Measurements from ENCODE around the gene ZNF492. TPM values are rescaled to one million over a fixed set of nuclear protein-coding genes. Genes with fewer than 3 reads are reported as not detected.
"Not testable (repeated sequence)": the region's sequence is repeated elsewhere in the genome, so short reads cannot be mapped to it uniquely, and the experiment has no call there.

ZNF492 gene
- polyA plus RNA-seq, 1 of the 3 experiments (the other 2 are of a cell fraction), result 0.28 TPM

DNA sequence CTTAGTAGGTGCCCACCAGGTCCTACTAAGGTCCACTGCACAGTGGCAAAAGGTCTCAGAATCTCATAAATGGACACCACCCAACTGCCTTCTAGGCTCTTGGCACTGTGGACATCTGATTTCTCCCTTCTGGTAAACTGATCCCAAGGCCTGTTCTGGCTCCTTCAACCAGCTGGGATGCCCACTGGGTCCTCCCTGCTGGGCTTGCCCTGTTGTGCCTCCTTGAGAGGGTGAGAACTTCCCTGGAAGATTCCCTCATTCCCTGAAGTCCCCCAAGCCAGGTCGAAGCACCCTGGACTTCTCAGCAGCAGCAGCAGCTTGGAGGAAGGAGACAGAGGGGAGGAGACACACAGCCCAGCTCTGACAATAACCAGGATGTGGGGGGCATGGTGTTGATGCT is 6.6 kb upstream of the ZNF492 start:
- H3K27me3 ChIP-seq (ENCODE audit: insufficient read depth), result no peaks in the 10 kb centered on the region
- no peak overlapping the region for H2AFZ ChIP-seq (ENCODE audit: low read depth)
- ChIA-PET POLR2A (no interaction called here), CTCF (no interaction called here)
- H3K36me3 ChIP-seq (replicated peaks in 1 of 2; ENCODE audit: control insufficient read depth in 1 of 2, insufficient read depth in 2 of 2, low read length in 1 of 2), result no peaks in the 10 kb centered on the region
- no peaks in the 10 kb centered on the region for H3F3A ChIP-seq (replicated peaks; ENCODE audit: insufficient read depth)
- no peak for TF ChIP-seq MXI1 (IDR thresholded peaks at IDR 0.05; ENCODE audit: low read depth, low read length)
- no peak for TF ChIP-seq ELF1 (IDR thresholded peaks at IDR 0.05)
- TF ChIP-seq EP300 (IDR thresholded peaks at IDR 0.05; ENCODE audit: borderline replicate concordance in 1 of 2, low read depth in 1 of 2, low read length in 1 of 2), result no peak
- no peak for TF ChIP-seq GATA2 (CRISPR knock-in tag; IDR thresholded peaks at IDR 0.05)
- no peak for TF ChIP-seq NRF1 (IDR thresholded peaks at IDR 0.05; ENCODE audit: low read depth, low read length)
- no peak for TF ChIP-seq POLR2AphosphoS5 (IDR thresholded peaks at IDR 0.05; ENCODE audit: low read depth, low read length)
- no peak for TF ChIP-seq SMC3 (IDR thresholded peaks at IDR 0.05; ENCODE audit: low read depth, low read length)
- TF ChIP-seq RAD21 (IDR thresholded peaks at IDR 0.05; ENCODE audit: low read length), result no peak
- no peak for TF ChIP-seq MEF2A (IDR thresholded peaks at IDR 0.05; ENCODE audit: borderline replicate concordance, low read depth)
- no peak overlapping the region for H3K27ac ChIP-seq (ENCODE audit: low read depth in 2 of 2, low read length in 1 of 2)
- no peak for DNase-seq
- no peak overlapping the region for H3K4me2 ChIP-seq
- no peaks in the 10 kb centered on the region for H4K20me1 ChIP-seq (ENCODE audit: insufficient read depth)
- no peak overlapping the region for H3K9ac ChIP-seq
- H3K4me3 ChIP-seq (ENCODE audit: low read depth in 2 of 2, low read length in 1 of 2), result no peak overlapping the region
- no peaks in the 10 kb centered on the region for H3K9me2 ChIP-seq
- no peaks in the 10 kb centered on the region for H3K79me2 ChIP-seq (ENCODE audit: insufficient read depth)
- no peaks in the 10 kb centered on the region for H3K9me3 ChIP-seq
- WGBS (ENCODE audit: low lambda C conversion rate), result 0% methylated on average over 1 of the region's 1 CpG
- H3K4me1 ChIP-seq (ENCODE audit: control insufficient read depth in 1 of 2, insufficient read depth in 2 of 2, low read depth in 1 of 2, low read length in 1 of 2), result no peaks in the 10 kb centered on the region; a peak in 1 of 4 replicates

DNA sequence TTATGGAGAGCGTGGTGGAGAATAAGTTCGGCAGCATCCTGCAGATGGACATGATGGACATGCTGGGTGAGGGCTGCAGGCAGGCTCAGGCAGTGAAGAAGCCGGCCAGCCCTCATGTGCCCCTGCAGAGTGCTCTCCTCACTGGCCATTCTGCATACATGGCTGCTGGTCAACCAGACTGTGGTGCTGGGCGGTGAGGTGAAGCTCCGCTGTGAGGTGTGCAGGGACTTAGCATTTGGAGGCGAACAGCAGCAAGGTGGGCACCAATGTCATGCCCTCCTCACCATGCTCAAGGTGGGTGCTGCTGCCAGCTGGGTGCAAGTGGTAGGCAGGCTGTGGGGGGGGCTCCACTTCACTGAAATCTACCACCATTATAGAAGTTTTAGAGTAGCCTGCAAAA is 5.7 kb upstream of the ZNF492 start:
- Histone ChIP-seq H3K27me3 (ENCODE audit: insufficient read depth) (no peaks in the 10 kb centered on the region), H3K4me3 (ENCODE audit: low read depth in 2 of 2, low read length in 1 of 2) (no peak overlapping the region), H3K4me1 (ENCODE audit: control insufficient read depth in 1 of 2, insufficient read depth in 2 of 2, low read depth in 1 of 2, low read length in 1 of 2) (no peaks in the 10 kb centered on the region; a peak in 1 of 4 replicates), H2AFZ (ENCODE audit: low read depth) (no peak overlapping the region), H3F3A (replicated peaks; ENCODE audit: insufficient read depth) (no peaks in the 10 kb centered on the region), H3K9ac (no peak overlapping the region), H3K27ac (ENCODE audit: low read depth in 2 of 2, low read length in 1 of 2) (no peak overlapping the region), H3K79me2 (ENCODE audit: insufficient read depth) (no peaks in the 10 kb centered on the region), H3K36me3 (replicated peaks in 1 of 2; ENCODE audit: control insufficient read depth in 1 of 2, insufficient read depth in 2 of 2, low read length in 1 of 2) (no peaks in the 10 kb centered on the region), H3K9me3 (no peaks in the 10 kb centered on the region), H3K4me2 (no peak overlapping the region), H3K9me2 (no peaks in the 10 kb centered on the region), H4K20me1 (ENCODE audit: insufficient read depth) (no peaks in the 10 kb centered on the region)
- CTCF ChIA-PET, result no interaction called here
- POLR2A ChIA-PET, result no interaction called here
- WGBS (ENCODE audit: low lambda C conversion rate), result 12% methylated on average over 5 of the region's 6 CpGs
- no peak for DNase-seq
- TF ChIP-seq SMC3 (IDR thresholded peaks at IDR 0.05; ENCODE audit: low read depth, low read length), result no peak

DNA sequence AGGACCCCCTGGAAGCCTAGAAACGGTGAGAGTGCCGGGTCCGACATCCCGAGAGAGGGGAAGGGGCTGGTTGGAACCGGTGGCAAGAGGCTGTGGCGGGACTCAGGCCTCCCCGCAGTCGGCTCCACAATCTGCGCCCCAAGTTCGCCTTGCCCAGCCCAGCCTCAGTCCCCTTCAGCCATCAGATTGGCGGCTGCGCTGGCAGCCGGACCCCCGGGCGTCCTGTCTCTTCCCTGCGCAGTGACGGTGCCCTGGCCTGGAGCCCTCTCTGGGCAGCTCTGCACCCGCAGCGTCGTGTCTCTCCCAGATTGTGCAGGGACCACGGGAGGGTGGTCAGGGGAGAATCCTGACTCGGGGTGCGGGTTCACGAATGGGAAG is 315 bp downstream of the ZNF492 start:
- TF ChIP-seq SIN3A (IDR thresholded peaks at IDR 0.05; ENCODE audit: borderline replicate concordance, low read depth, low read length) (no peak), TCF12 (IDR thresholded peaks at IDR 0.05) (no peak)
- TF ChIP-seq, protein P1, sequence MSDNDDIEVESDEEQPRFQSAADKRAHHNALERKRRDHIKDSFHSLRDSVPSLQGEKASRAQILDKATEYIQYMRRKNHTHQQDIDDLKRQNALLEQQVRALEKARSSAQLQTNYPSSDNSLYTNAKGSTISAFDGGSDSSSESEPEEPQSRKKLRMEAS (IDR thresholded peaks at IDR 0.05; ENCODE audit: low read depth), result peak; percentile 18; the same call in 1 of the 2 replicates
- 4% methylated on average over 5 of the region's 24 CpGs for WGBS (ENCODE audit: low lambda C conversion rate)
- ChIA-PET CTCF (no interaction called here), POLR2A (no interaction called here)
- DNase-seq, result peak; percentile 50
- Histone ChIP-seq H3K9me3 (peaks cover 6% of the 10 kb centered on the region; the same call in 1 of the 2 replicates), H3K27me3 (ENCODE audit: insufficient read depth) (no peaks in the 10 kb centered on the region), H3K27ac (ENCODE audit: low read depth in 2 of 2, low read length in 1 of 2) (no peak overlapping the region; a peak in 1 of 4 replicates), H3K9me2 (no peaks in the 10 kb centered on the region), H3K9ac (peak overlapping the region; percentile 71), H3K4me3 (ENCODE audit: low read depth in 2 of 2, low read length in 1 of 2) (peak overlapping the region; percentile 58 to 82), H3K4me1 (ENCODE audit: control insufficient read depth in 1 of 2, insufficient read depth in 2 of 2, low read depth in 1 of 2, low read length in 1 of 2) (no peaks in the 10 kb centered on the region; a peak in 1 of 4 replicates), H4K20me1 (ENCODE audit: insufficient read depth) (no peaks in the 10 kb centered on the region), H3K4me2 (peak overlapping the region; percentile 86), H3K79me2 (ENCODE audit: insufficient read depth) (peaks cover 48% of the 10 kb centered on the region), H2AFZ (ENCODE audit: low read depth) (peak overlapping the region; percentile 84), H3F3A (replicated peaks; ENCODE audit: insufficient read depth) (no peaks in the 10 kb centered on the region), H3K36me3 (replicated peaks in 1 of 2; ENCODE audit: control insufficient read depth in 1 of 2, insufficient read depth in 2 of 2, low read length in 1 of 2) (no peaks in the 10 kb centered on the region)

DNA sequence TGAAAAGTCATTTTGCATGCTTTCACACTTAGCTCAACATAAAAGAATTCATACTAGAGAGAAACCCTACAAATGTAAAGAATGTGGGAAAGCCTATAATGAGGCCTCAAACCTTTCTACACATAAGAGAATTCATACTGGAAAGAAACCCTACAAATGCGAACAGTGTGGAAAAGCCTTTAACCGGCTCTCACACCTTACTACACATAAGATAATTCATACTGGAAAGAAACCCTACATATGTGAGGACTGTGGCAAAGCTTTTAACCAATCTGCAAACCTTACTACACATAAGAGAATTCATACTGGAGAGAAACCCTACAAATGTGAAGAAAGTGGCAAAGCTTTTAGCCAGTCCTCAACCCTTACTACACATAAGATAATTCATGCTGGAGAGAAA is 51.4 kb downstream of the ZNF492 start:
- H3K79me2 ChIP-seq (ENCODE audit: insufficient read depth); H3K36me3 ChIP-seq (replicated peaks in 1 of 2; ENCODE audit: control insufficient read depth in 1 of 2, insufficient read depth in 2 of 2, low read length in 1 of 2); H3K27me3 ChIP-seq (ENCODE audit: insufficient read depth); POLR2A ChIA-PET; CTCF ChIA-PET; H3F3A ChIP-seq (replicated peaks; ENCODE audit: insufficient read depth); H3K9ac ChIP-seq; H3K4me3 ChIP-seq (ENCODE audit: low read depth in 2 of 2, low read length in 1 of 2); H3K4me2 ChIP-seq; H2AFZ ChIP-seq (ENCODE audit: low read depth); H3K27ac ChIP-seq (ENCODE audit: low read depth in 2 of 2, low read length in 1 of 2); H4K20me1 ChIP-seq (ENCODE audit: insufficient read depth); DNase-seq; H3K4me1 ChIP-seq (ENCODE audit: control insufficient read depth in 1 of 2, insufficient read depth in 2 of 2, low read depth in 1 of 2, low read length in 1 of 2); H3K9me2 ChIP-seq: not testable (repeated sequence)
- peaks cover 15% of the 10 kb centered on the region for H3K9me3 ChIP-seq
- 46% methylated on average over 2 of the region's 2 CpGs for WGBS (ENCODE audit: low lambda C conversion rate)

DNA sequence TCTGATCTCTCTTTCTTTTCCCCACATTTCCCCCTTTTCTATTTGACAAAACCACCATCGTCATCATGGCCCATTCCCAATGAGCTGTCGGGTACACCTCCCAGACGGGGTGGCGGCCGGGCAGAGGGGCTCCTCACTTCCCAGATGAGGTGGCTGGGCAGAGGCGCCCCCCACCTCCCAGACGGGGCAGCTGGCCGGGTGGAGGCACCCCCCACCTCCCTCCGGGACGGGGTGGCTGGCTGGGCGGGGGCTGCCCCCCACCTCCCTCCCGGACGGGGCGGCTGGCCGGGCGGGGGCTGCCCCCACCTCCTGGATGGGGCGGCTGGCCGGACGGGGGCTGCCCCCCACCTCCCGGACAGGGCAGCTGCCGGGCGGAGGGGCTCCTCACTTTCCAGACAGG is 68.5 kb downstream of the ZNF492 start:
- H3K27me3 ChIP-seq (ENCODE audit: insufficient read depth); H3K4me2 ChIP-seq; H3K36me3 ChIP-seq (replicated peaks in 1 of 2; ENCODE audit: control insufficient read depth in 1 of 2, insufficient read depth in 2 of 2, low read length in 1 of 2); H3K4me3 ChIP-seq (ENCODE audit: low read depth in 2 of 2, low read length in 1 of 2); H2AFZ ChIP-seq (ENCODE audit: low read depth); H3K27ac ChIP-seq (ENCODE audit: low read depth in 2 of 2, low read length in 1 of 2); POLR2A ChIA-PET; H3K9me3 ChIP-seq; H3K9ac ChIP-seq; H3K4me1 ChIP-seq (ENCODE audit: control insufficient read depth in 1 of 2, insufficient read depth in 2 of 2, low read depth in 1 of 2, low read length in 1 of 2); H4K20me1 ChIP-seq (ENCODE audit: insufficient read depth); DNase-seq; CTCF ChIA-PET; H3F3A ChIP-seq (replicated peaks; ENCODE audit: insufficient read depth); H3K9me2 ChIP-seq; H3K79me2 ChIP-seq (ENCODE audit: insufficient read depth): not testable (repeated sequence)
- 34% methylated on average over 9 of the region's 22 CpGs for WGBS (ENCODE audit: low lambda C conversion rate)
